AG04450 (cell line): Measurements from ENCODE around the gene METTL15. TPM values are rescaled to one million over a fixed set of nuclear protein-coding genes. Genes with fewer than 3 reads are reported as not detected.
"Not testable (repeated sequence)": the region's sequence is repeated elsewhere in the genome, so short reads cannot be mapped to it uniquely, and the experiment has no call there.

ENCODE experiments used
- CTCF ChIA-PET: fragments of 300-600, 350-600 bp; formaldehyde crosslinking; extraction: SDS; loops from one replicate; lab custom pipeline; 2022; ENCODE audit warnings: antibody characterized with exemption, inconsistent platforms; lab: Charles Lee
- POLR2A ChIA-PET: fragments of 350-600 bp; formaldehyde crosslinking; extraction: SDS; loops from one replicate; lab custom pipeline; 2021; ENCODE audit warnings: antibody characterized with exemption, inconsistent platforms; lab: Yijun Ruan, JAX
- DNase-seq: peaks from one replicate; pipeline ENCODE4 v3.0.0-alpha.2; 2011; ENCODE audit warnings: low read depth, low spot score
- H3K27ac ChIP-seq: one replicate; pipeline ENCODE4 v1.5.1; 2012; ENCODE audit warnings: low read depth, low read length, control low read depth
- H3K27me3 ChIP-seq: one replicate; pipeline ENCODE4 v1.6.0; 2012; ENCODE audit warnings: low read length; ENCODE audit not compliant: control insufficient read depth, insufficient read depth
- H3K4me3 ChIP-seq: 2 replicates; pipeline ENCODE4 v1.5.1; 2011; ENCODE audit warnings: mild to moderate bottlenecking, low read depth, low read length, control low read depth
- H3K9me3 ChIP-seq: 2 replicates; pipeline ENCODE4 v1.5.1; 2012; ENCODE audit warnings: low read length; ENCODE audit not compliant: control insufficient read depth, insufficient read depth
- CTCF ChIP-seq: IDR thresholded peaks from 2 replicates; pipeline ENCODE4 v1.5.1; 2011; ENCODE audit warnings: low read depth, low read length, control low read depth, inconsistent platforms
- polyA plus RNA-seq: library from polyadenylated mRNA; depleted of rRNA; stranded (reverse); fragments of >200 nt; gene quantifications from 2 replicates; pipeline ENCODE4 v1.2.3, GENCODE V29; 2011

The METTL15 gene
- polyA plus RNA-seq, 1 experiment: 15.2 TPM

GRCh38 chr11:28092786-28093185, 15.4 kb upstream of the METTL15 start:
- no peak overlapping the region for H3K27ac ChIP-seq
- DNase-seq: no peak
- no peaks in the 10 kb centered on the region for H3K27me3 ChIP-seq
- POLR2A ChIA-PET: no interaction called here
- no peaks in the 10 kb centered on the region for H3K9me3 ChIP-seq
- CTCF ChIA-PET: no interaction called here
- TF ChIP-seq CTCF: no peak
- H3K4me3 ChIP-seq: no peak overlapping the region

- Histone ChIP-seq H3K27me3 (no peaks in the 10 kb centered on the region), H3K9me3 (no peaks in the 10 kb centered on the region), H3K4me3 (no peak overlapping the region), H3K27ac (no peak overlapping the region)
- no peak for TF ChIP-seq CTCF
- ChIA-PET CTCF (no interaction called here), POLR2A (no interaction called here)
- DNase-seq: no peak
Measured at GRCh38 chr11:28098257-28098656, 9.9 kb upstream of the METTL15 start.

- TF ChIP-seq CTCF: no peak
- DNase-seq: no peak
- CTCF ChIA-PET: no interaction called here
- no peak overlapping the region for H3K4me3 ChIP-seq
- H3K9me3 ChIP-seq: no peaks in the 10 kb centered on the region
- no peak overlapping the region for H3K27ac ChIP-seq
- POLR2A ChIA-PET: no interaction called here
- H3K27me3 ChIP-seq: no peaks in the 10 kb centered on the region
Measured at GRCh38 chr11:28099715-28100114, 8.5 kb upstream of the METTL15 start.

GRCh38 chr11:28100665-28101064, 7.5 kb upstream of the METTL15 start:
- POLR2A ChIA-PET: no interaction called here
- Histone ChIP-seq H3K4me3 (no peak overlapping the region), H3K27me3 (no peaks in the 10 kb centered on the region), H3K27ac (no peak overlapping the region), H3K9me3 (no peaks in the 10 kb centered on the region)
- CTCF ChIA-PET: interaction anchor here (0.5 to 0.6 kb wide), 2 partner anchors 10 to 602 kb away, joined by 3 read pairs; no protein-coding TSS in a partner anchor
- no peak for TF ChIP-seq CTCF
- DNase-seq: no peak

- POLR2A ChIA-PET, H3K27me3 ChIP-seq, DNase-seq, H3K9me3 ChIP-seq, H3K4me3 ChIP-seq, H3K27ac ChIP-seq: not testable (repeated sequence)
- CTCF ChIA-PET: interaction anchor here (1.2 kb wide), 1 partner anchor 401 kb away, joined by 3 read pairs; no protein-coding TSS in a partner anchor
Measured at GRCh38 chr11:28102300-28102699, 5.9 kb upstream of the METTL15 start.

- ChIA-PET CTCF (no interaction called here), POLR2A (no interaction called here)
- Histone ChIP-seq H3K4me3 (no peak overlapping the region), H3K27me3 (no peaks in the 10 kb centered on the region), H3K9me3 (no peaks in the 10 kb centered on the region), H3K27ac (no peak overlapping the region)
- no peak for DNase-seq
- TF ChIP-seq CTCF: no peak
Measured at GRCh38 chr11:28104425-28104824, 3.8 kb upstream of the METTL15 start.
